ENCODE data around the gene UNC45A.
A peak's percentile ranks its signal among the peaks of the same experiment; 100 is the strongest.

Gene UNC45A

GRCh38 chr15:90986790-90987507, 51.9 kb downstream of the UNC45A start:
- H3K9me2 ChIP-seq (ENCODE audit: low read depth, low read length), result no peaks in the 10 kb centered on the region
- H4K20me1 ChIP-seq (ENCODE audit: insufficient read depth, low read length), result no peaks in the 10 kb centered on the region
- H3F3A ChIP-seq (ENCODE audit: insufficient read depth, low read length), result no peaks in the 10 kb centered on the region
- no peaks in the 10 kb centered on the region for H3K9me3 ChIP-seq (ENCODE audit: low read length)
- peak overlapping the region; percentile 47 for H3K4me3 ChIP-seq (ENCODE audit: low read depth, low read length, poor library complexity, severe bottlenecking)
- TF ChIP-seq CTCF (IDR thresholded peaks at IDR 0.05; ENCODE audit: low read length) (no peak), EZH2 (IDR thresholded peaks at IDR 0.05; ENCODE audit: borderline replicate concordance, low read length) (no peak)
- peaks cover 64% of the 10 kb centered on the region for H3K4me1 ChIP-seq (ENCODE audit: insufficient read depth, low read length, severe bottlenecking)
- peak overlapping the region; percentile 72 for H3K4me2 ChIP-seq (ENCODE audit: low read length)
- no peaks in the 10 kb centered on the region for H3K27me3 ChIP-seq (ENCODE audit: insufficient read depth, low read length)
- peaks cover 75% of the 10 kb centered on the region for H3K79me2 ChIP-seq (ENCODE audit: insufficient read depth, low read length)
- H3K9ac ChIP-seq (ENCODE audit: low read length), result peak overlapping the region; percentile 61; the same call in 1 of the 2 replicates
- H3K27ac ChIP-seq (ENCODE audit: low read depth, low read length, poor library complexity, severe bottlenecking), result peak overlapping the region; percentile 77
- no peak overlapping the region for H2AFZ ChIP-seq (ENCODE audit: low read length)
- H3K36me3 ChIP-seq (ENCODE audit: insufficient read depth, low read length), result peaks cover 36% of the 10 kb centered on the region

- H3K9ac ChIP-seq (ENCODE audit: low read length), result peak overlapping the region; percentile 61
- no peaks in the 10 kb centered on the region for H4K20me1 ChIP-seq (ENCODE audit: insufficient read depth, low read length)
Measured at GRCh38 chr15:90987561-90988141, 52.6 kb downstream of the UNC45A start.

GRCh38 chr15:90988296-90988695, 53.2 kb downstream of the UNC45A start:
- Histone ChIP-seq H3F3A (ENCODE audit: insufficient read depth, low read length) (no peaks in the 10 kb centered on the region), H4K20me1 (ENCODE audit: insufficient read depth, low read length) (no peaks in the 10 kb centered on the region), H3K27ac (ENCODE audit: low read depth, low read length, poor library complexity, severe bottlenecking) (peak overlapping the region; percentile 77), H3K36me3 (ENCODE audit: insufficient read depth, low read length) (peaks cover 22% of the 10 kb centered on the region), H3K4me1 (ENCODE audit: insufficient read depth, low read length, severe bottlenecking) (peaks cover 71% of the 10 kb centered on the region), H3K9me2 (ENCODE audit: low read depth, low read length) (no peaks in the 10 kb centered on the region), H3K27me3 (ENCODE audit: insufficient read depth, low read length) (no peaks in the 10 kb centered on the region), H3K4me3 (ENCODE audit: low read depth, low read length, poor library complexity, severe bottlenecking) (peak overlapping the region; percentile 46), H3K9me3 (ENCODE audit: low read length) (no peaks in the 10 kb centered on the region), H3K79me2 (ENCODE audit: insufficient read depth, low read length) (peaks cover 88% of the 10 kb centered on the region), H2AFZ (ENCODE audit: low read length) (no peak overlapping the region), H3K9ac (ENCODE audit: low read length) (peak overlapping the region; percentile 61), H3K4me2 (ENCODE audit: low read length) (peak overlapping the region; percentile 72)
- TF ChIP-seq CTCF (IDR thresholded peaks at IDR 0.05; ENCODE audit: low read length), result no peak
- TF ChIP-seq EZH2 (IDR thresholded peaks at IDR 0.05; ENCODE audit: borderline replicate concordance, low read length), result no peak

More at GRCh38 chr15:90987561-90988141, 52.6 kb downstream of the UNC45A start:
- H3F3A ChIP-seq (ENCODE audit: insufficient read depth, low read length), result no peaks in the 10 kb centered on the region
- H2AFZ ChIP-seq (ENCODE audit: low read length), result no peak overlapping the region
- H3K9me3 ChIP-seq (ENCODE audit: low read length), result no peaks in the 10 kb centered on the region
- TF ChIP-seq CTCF (IDR thresholded peaks at IDR 0.05; ENCODE audit: low read length) (no peak), EZH2 (IDR thresholded peaks at IDR 0.05; ENCODE audit: borderline replicate concordance, low read length) (no peak)
- no peaks in the 10 kb centered on the region for H3K9me2 ChIP-seq (ENCODE audit: low read depth, low read length)
- peaks cover 82% of the 10 kb centered on the region for H3K79me2 ChIP-seq (ENCODE audit: insufficient read depth, low read length)
- peaks cover 69% of the 10 kb centered on the region for H3K4me1 ChIP-seq (ENCODE audit: insufficient read depth, low read length, severe bottlenecking)
- H3K27ac ChIP-seq (ENCODE audit: low read depth, low read length, poor library complexity, severe bottlenecking), result peak overlapping the region; percentile 77
- peak overlapping the region; percentile 46 for H3K4me3 ChIP-seq (ENCODE audit: low read depth, low read length, poor library complexity, severe bottlenecking)
- H3K27me3 ChIP-seq (ENCODE audit: insufficient read depth, low read length), result no peaks in the 10 kb centered on the region
- peaks cover 29% of the 10 kb centered on the region for H3K36me3 ChIP-seq (ENCODE audit: insufficient read depth, low read length)
- H3K4me2 ChIP-seq (ENCODE audit: low read length), result peak overlapping the region; percentile 72

Measured in OCI-LY1 (cell line).